Left ventricle myocardium inferior (tissue), 1 donor: Measurements from ENCODE around the gene SP3. TPM values are rescaled to one million over a fixed set of nuclear protein-coding genes. Genes with fewer than 3 reads are reported as not detected.
A peak's percentile ranks its signal among the peaks of the same experiment; 100 is the strongest.

Experiments
- DNase-seq: peaks from one replicate; pipeline ENCODE4 v3.0.0-alpha.2; 2020
- H3K27ac ChIP-seq: fragments of 200-600 bp; replicated peaks from 2 replicates; pipeline ENCODE4 v1.8.0; 2021
- H3K27me3 ChIP-seq: fragments of 200-600 bp; 2 replicates; pipeline ENCODE4 v1.8.0; 2021; ENCODE audit warnings: low read depth
- H3K36me3 ChIP-seq: fragments of 200-600 bp; 2 replicates; pipeline ENCODE4 v1.8.0; 2021
- H3K4me1 ChIP-seq: fragments of 200-600 bp; 2 replicates; pipeline ENCODE4 v1.8.0; 2021
- H3K4me3 ChIP-seq: fragments of 200-600 bp; 2 replicates; pipeline ENCODE4 v1.8.0; 2021; ENCODE audit warnings: mild to moderate bottlenecking, moderate library complexity
- H3K9me3 ChIP-seq: fragments of 200-600 bp; replicated peaks from 2 replicates; pipeline ENCODE4 v1.8.0; 2021
- CTCF ChIP-seq: fragments of 200-600 bp; IDR thresholded peaks from 2 replicates; pipeline ENCODE4 v1.8.0; 2021; ENCODE audit warnings: antibody characterized with exemption, mild to moderate bottlenecking, borderline replicate concordance
- intact Hi-C: fragments of 100-400 bp; cut with micrococcal nuclease; formaldehyde crosslinking; loops from one replicate; pipeline ENCODE4 v1.11.0; 2022
- total RNA-seq: library from RNA; stranded (reverse); fragmentation: NEBNext Ultra II Directional; extraction: Animal tissue kit (Norgen Biotek cat#: 25700); gene quantifications from one replicate; pipeline ENCODE4 v1.2.1, GENCODE V29; 2021
- donor health status: DM: no; HTN: yes; CAD: no; lungs with severe emphysema.

Gene SP3
- total RNA-seq, 1 donor from 2014 or later: 32.1 TPM

GRCh38 chr2:173989160-173989883 is 24.1 kb upstream of the SP3 start:
- intact Hi-C loops: no loop called here

GRCh38 chr2:173986805-173987204 is 21.6 kb upstream of the SP3 start:
- no peaks in the 10 kb centered on the region for H3K36me3 ChIP-seq
- intact Hi-C loops: no loop called here
- H3K27ac ChIP-seq: peak overlapping the region; percentile 87
- no peak overlapping the region for H3K4me3 ChIP-seq
- no peaks in the 10 kb centered on the region for H3K9me3 ChIP-seq
- no peak for DNase-seq
- H3K4me1 ChIP-seq: peaks cover 91% of the 10 kb centered on the region
- no peaks in the 10 kb centered on the region for H3K27me3 ChIP-seq
- no peak for TF ChIP-seq CTCF

More at GRCh38 chr2:173989160-173989883, 24.1 kb upstream of the SP3 start:
- peaks cover 89% of the 10 kb centered on the region for H3K4me1 ChIP-seq
- peak overlapping the region; percentile 87 for H3K27ac ChIP-seq
- H3K27me3 ChIP-seq: no peaks in the 10 kb centered on the region
- no peak for DNase-seq
- TF ChIP-seq CTCF: peak; percentile 46
- no peaks in the 10 kb centered on the region for H3K36me3 ChIP-seq
- H3K9me3 ChIP-seq: no peaks in the 10 kb centered on the region
- peak overlapping the region; percentile 31 for H3K4me3 ChIP-seq

GRCh38 chr2:173985605-173985992 is 20.4 kb upstream of the SP3 start:
- Histone ChIP-seq H3K36me3 (no peaks in the 10 kb centered on the region), H3K4me1 (peaks cover 79% of the 10 kb centered on the region), H3K27me3 (no peaks in the 10 kb centered on the region), H3K4me3 (no peak overlapping the region), H3K9me3 (no peaks in the 10 kb centered on the region), H3K27ac (peak overlapping the region; percentile 87)
- TF ChIP-seq CTCF: no peak
- intact Hi-C loops: no loop called here
- DNase-seq: no peak

- no peak for TF ChIP-seq CTCF
- no peak for DNase-seq
- intact Hi-C loops: no loop called here
- H3K4me3 ChIP-seq: no peak overlapping the region
- no peaks in the 10 kb centered on the region for H3K27me3 ChIP-seq
- no peaks in the 10 kb centered on the region for H3K9me3 ChIP-seq
- peak overlapping the region; percentile 87 for H3K27ac ChIP-seq
- no peaks in the 10 kb centered on the region for H3K36me3 ChIP-seq
- peaks cover 78% of the 10 kb centered on the region for H3K4me1 ChIP-seq
Measured at GRCh38 chr2:173984866-173985604, 19.9 kb upstream of the SP3 start.

DNA sequence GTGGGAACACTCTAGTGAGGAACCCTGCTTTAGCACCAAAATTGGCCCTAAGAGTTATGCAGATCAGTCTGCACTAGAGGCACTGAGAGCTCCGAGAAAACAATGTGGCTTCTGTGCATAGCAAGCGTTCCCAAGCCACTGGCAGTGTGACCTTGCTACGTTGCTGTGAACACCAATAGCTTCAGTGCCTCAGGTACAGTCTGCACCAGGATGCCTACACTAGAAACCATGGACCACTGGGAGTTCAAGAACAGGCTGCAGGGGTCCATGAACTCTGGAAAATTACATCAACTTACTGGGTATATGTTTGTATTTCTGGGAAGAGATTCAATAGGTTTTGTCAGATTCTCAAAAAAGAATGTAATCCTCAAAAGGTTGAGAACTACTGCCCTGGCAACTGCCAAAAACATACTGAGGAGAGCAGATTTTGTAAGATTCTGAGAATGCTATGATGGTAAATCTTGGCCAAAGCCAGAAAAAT is 18.3 kb upstream of the SP3 start:
- Histone ChIP-seq H3K9me3 (no peaks in the 10 kb centered on the region), H3K36me3 (no peaks in the 10 kb centered on the region), H3K27me3 (no peaks in the 10 kb centered on the region), H3K27ac (peak overlapping the region; percentile 27), H3K4me1 (peaks cover 64% of the 10 kb centered on the region), H3K4me3 (no peak overlapping the region)
- intact Hi-C loops: no loop called here
- TF ChIP-seq CTCF: no peak
- no peak for DNase-seq
